H1 (cell line): ENCODE measurements around the gene AKT1S1. TPM values are rescaled to one million over a fixed set of nuclear protein-coding genes. Genes with fewer than 3 reads are reported as not detected.

Experiments used
- CTCF ChIA-PET: fragments of 300-600 bp; sonication (Branson Sonifier 250); formaldehyde crosslinking; loops from one replicate; lab custom pipeline; 2021; ENCODE audit not compliant: partially characterized antibody; lab: Charles Lee
- POLR2A ChIA-PET: fragments of 300-600 bp; sonication (Branson Sonifier 250); formaldehyde crosslinking; loops from one replicate; lab custom pipeline; 2021; ENCODE audit warnings: inconsistent platforms; ENCODE audit not compliant: partially characterized antibody; lab: Charles Lee
- DNase-seq, 2 experiments: peaks; one replicate each; pipeline versions ENCODE4 v3.0.0 to v3.0.0-alpha.2; 2010 to 2022; ENCODE audit warnings: low spot score in 2 of 2, low read depth in 1 of 2, mixed read lengths in 1 of 2
- FAIRE-seq: peaks from 2 replicates; lab custom pipeline; 2011; peaks lifted over from hg19 to GRCh38; lab: Jason Lieb, UNC
- H2AFZ ChIP-seq: 2 replicates; pipeline ENCODE4 v1.8.1; 2012; ENCODE audit warnings: low read length, inconsistent platforms
- H2AK5ac ChIP-seq: 2 replicates; pipeline ENCODE4 v1.6.1; 2013; ENCODE audit warnings: low read depth, low read length
- H2BK120ac ChIP-seq: replicated peaks from 2 replicates; pipeline ENCODE3; 2013; ENCODE audit warnings: low read depth, low read length, inconsistent platforms
- H2BK12ac ChIP-seq: 2 replicates; pipeline ENCODE4 v1.6.1; 2013; ENCODE audit warnings: low read depth, low read length
- H2BK15ac ChIP-seq: 2 replicates; pipeline ENCODE4 v1.6.1; 2013; ENCODE audit warnings: low read length
- H2BK20ac ChIP-seq: 2 replicates; pipeline ENCODE4 v1.6.1; 2013; ENCODE audit warnings: low read length
- H2BK5ac ChIP-seq: 2 replicates; pipeline ENCODE4 v1.6.1; 2013; ENCODE audit warnings: low read depth, low read length
- H3K14ac ChIP-seq: 2 replicates; pipeline ENCODE4 v1.6.1; 2013; ENCODE audit warnings: inconsistent platforms; ENCODE audit not compliant: insufficient read length
- H3K18ac ChIP-seq: 2 replicates; pipeline ENCODE4 v1.6.1; 2013; ENCODE audit warnings: low read length; ENCODE audit errors: extremely low read depth
- H3K23ac ChIP-seq: 2 replicates; pipeline ENCODE4 v1.6.1; 2013; ENCODE audit warnings: inconsistent platforms; ENCODE audit not compliant: insufficient read length
- H3K23me2 ChIP-seq: 2 replicates; pipeline ENCODE4 v1.6.1; 2013; ENCODE audit warnings: low read depth, low read length
- H3K27ac ChIP-seq: 2 replicates; pipeline ENCODE4 v1.6.1; 2011; ENCODE audit warnings: low read depth, low read length, inconsistent platforms
- H3K27me3 ChIP-seq, 4 experiments: replicated peaks in 1 of 4; 1 replicate in 1 of 4; 2 replicates in 3 of 4; pipeline versions ENCODE4 v1.6.1 to v1.8.1; 2011 to 2013; ENCODE audit warnings: low read length in 3 of 4, mild to moderate bottlenecking in 3 of 4, inconsistent platforms in 2 of 4, mixed read lengths in 2 of 4, moderate library complexity in 1 of 4; ENCODE audit not compliant: control insufficient read depth in 3 of 4, insufficient read depth in 3 of 4; ENCODE audit errors: extremely low read depth in 1 of 4
- H3K36me3 ChIP-seq, 4 experiments: 2 replicates each; pipeline versions ENCODE4 v1.6.1 to v1.8.1; 2011 to 2013; ENCODE audit warnings: mild to moderate bottlenecking in 4 of 4, low read length in 3 of 4, moderate library complexity in 2 of 4, control low read depth in 1 of 4, inconsistent platforms in 1 of 4; ENCODE audit not compliant: insufficient read depth in 4 of 4, control insufficient read depth in 2 of 4
- H3K4ac ChIP-seq: replicated peaks from 2 replicates; pipeline ENCODE3; 2013; ENCODE audit warnings: low read length, low read depth, mixed read lengths, inconsistent platforms; ENCODE audit not compliant: insufficient read length
- H3K4me1 ChIP-seq, 4 experiments: replicated peaks in 1 of 4; 1 replicate in 1 of 4; 2 replicates in 3 of 4; pipeline versions ENCODE4 v1.6.1 to v1.8.1; 2011 to 2013; ENCODE audit warnings: low read length in 3 of 4, inconsistent platforms in 2 of 4, mixed read lengths in 1 of 4; ENCODE audit not compliant: insufficient read depth in 4 of 4, control insufficient read depth in 3 of 4
- H3K4me2 ChIP-seq, 2 experiments: 2 replicates each; pipeline versions ENCODE4 v1.6.1 to v1.8.1; 2011 to 2013; ENCODE audit warnings: low read depth in 2 of 2, low read length in 2 of 2, control low read depth in 1 of 2, inconsistent platforms in 1 of 2, mild to moderate bottlenecking in 1 of 2; ENCODE audit not compliant: insufficient read depth in 1 of 2
- H3K4me3 ChIP-seq, 4 experiments: fragments of 200-600, 300-600 bp in 1 of 4; sonication (generic), shearing (Covaris generic), sonication (Bioruptor Twin) in 1 of 4; 2 replicates each; pipeline versions ENCODE4 v1.5.1 to v1.8.1; 2011 to 2016; ENCODE audit warnings: low read length in 4 of 4, low read depth in 3 of 4, control low read depth in 2 of 4, inconsistent platforms in 2 of 4, mild to moderate bottlenecking in 2 of 4, mixed read lengths in 1 of 4, moderate library complexity in 1 of 4; ENCODE audit not compliant: insufficient read depth in 2 of 4; ENCODE audit errors: extremely low read depth in 1 of 4
- H3K56ac ChIP-seq: replicated peaks from 2 replicates; pipeline ENCODE3; 2013; ENCODE audit warnings: low read depth, mild to moderate bottlenecking, mixed read lengths, low read length, inconsistent platforms; ENCODE audit not compliant: insufficient read length
- H3K79me1 ChIP-seq: 2 replicates; pipeline ENCODE4 v1.6.1; 2013; ENCODE audit warnings: low read depth, low read length, control low read depth
- H3K79me2 ChIP-seq, 2 experiments: 2 replicates each; pipeline versions ENCODE4 v1.6.1 to v1.8.1; 2012 to 2013; ENCODE audit warnings: low read length in 2 of 2, mild to moderate bottlenecking in 2 of 2, inconsistent platforms in 1 of 2; ENCODE audit not compliant: insufficient read depth in 2 of 2, control insufficient read depth in 1 of 2
- H3K9ac ChIP-seq, 4 experiments: replicated peaks in 1 of 4; 1 replicate in 1 of 4; 2 replicates in 3 of 4; pipeline versions ENCODE4 v1.6.1 to v1.8.1; 2011 to 2013; ENCODE audit warnings: low read depth in 3 of 4, low read length in 3 of 4, control low read depth in 2 of 4, mild to moderate bottlenecking in 2 of 4, moderate library complexity in 2 of 4, inconsistent platforms in 1 of 4; ENCODE audit errors: extremely low read depth in 1 of 4
- H3K9me3 ChIP-seq, 2 experiments: 2 replicates each; pipeline versions ENCODE4 v1.6.1 to v1.8.1; 2012 to 2013; ENCODE audit warnings: mild to moderate bottlenecking in 2 of 2, moderate library complexity in 2 of 2, control low read depth in 1 of 2, inconsistent platforms in 1 of 2, low read depth in 1 of 2, low read length in 1 of 2, mixed read lengths in 1 of 2; ENCODE audit not compliant: insufficient read depth in 2 of 2
- H4K20me1 ChIP-seq, 2 experiments: replicated peaks in 1 of 2; 2 replicates each; pipeline versions ENCODE3 to v1.8.1; 2011 to 2013; ENCODE audit warnings: inconsistent platforms in 2 of 2, low read length in 2 of 2, mild to moderate bottlenecking in 1 of 2; ENCODE audit not compliant: insufficient read depth in 2 of 2, control insufficient read depth in 1 of 2
- H4K5ac ChIP-seq: 2 replicates; pipeline ENCODE4 v1.6.1; 2013; ENCODE audit warnings: low read length, low read depth, mixed read lengths, inconsistent platforms; ENCODE audit not compliant: insufficient read length
- H4K8ac ChIP-seq: 2 replicates; pipeline ENCODE4 v1.8.0; 2013; ENCODE audit warnings: mild to moderate bottlenecking, moderate library complexity, low read length, inconsistent platforms; ENCODE audit not compliant: insufficient read depth; ENCODE audit errors: extremely low read depth
- H4K91ac ChIP-seq: replicated peaks from 2 replicates; pipeline ENCODE3; 2013; ENCODE audit warnings: low read length, mixed read lengths, inconsistent platforms; ENCODE audit not compliant: insufficient read length
- BACH1 ChIP-seq: IDR thresholded peaks from 2 replicates; pipeline ENCODE4 v1.6.1; 2012; ENCODE audit warnings: low read length, improper control_type of control experiment
- CBX8 ChIP-seq: fragments of 300-800, 300-1000 bp; sonication (generic); IDR thresholded peaks from 2 replicates; pipeline ENCODE4 v1.7.1; 2016; ENCODE audit warnings: low read depth, low read length, borderline replicate concordance
- CHD1 ChIP-seq: IDR thresholded peaks from 2 replicates; pipeline ENCODE4 v1.6.1; 2012; ENCODE audit warnings: low read depth, low read length, improper control_type of control experiment
- FOSL1 ChIP-seq: IDR thresholded peaks from 2 replicates; pipeline ENCODE4 v1.6.1; 2011; ENCODE audit warnings: mild to moderate bottlenecking, low read depth, low read length, moderate library complexity; ENCODE audit not compliant: insufficient read depth
- GTF2F1 ChIP-seq: IDR thresholded peaks from 2 replicates; pipeline ENCODE4 v1.6.1; 2012; ENCODE audit warnings: low read depth, low read length, improper control_type of control experiment, borderline replicate concordance
- HDAC6 ChIP-seq: IDR thresholded peaks from one replicate; pipeline ENCODE4 v1.7.1; 2012; ENCODE audit warnings: low read depth, mild to moderate bottlenecking, inconsistent platforms, low read length, moderate library complexity
- JUND ChIP-seq: IDR thresholded peaks from 2 replicates; pipeline ENCODE4 v1.6.1; 2011; ENCODE audit warnings: mild to moderate bottlenecking, improper control_type of control experiment, low read length
- POLR2AphosphoS5 ChIP-seq: IDR thresholded peaks from 2 replicates; pipeline ENCODE4 v1.6.1; 2011; ENCODE audit warnings: low read depth, low read length
- RNF2 ChIP-seq: fragments of 200-900, 300-1000 bp; sonication (generic); IDR thresholded peaks from 2 replicates; pipeline ENCODE4 v1.7.1; 2016; ENCODE audit warnings: borderline replicate concordance, low read depth, mild to moderate bottlenecking, antibody characterized with exemption, low read length; ENCODE audit not compliant: poor library complexity, severe bottlenecking; ENCODE audit errors: missing control alignments
- SIN3A ChIP-seq, 2 experiments: IDR thresholded peaks in 1 of 2; conservative IDR thresholded peaks in 1 of 2; 2 replicates each; pipeline ENCODE4 v1.6.1; 2011 to 2012; ENCODE audit warnings: low read length in 2 of 2, improper control_type of control experiment in 1 of 2, low read depth in 1 of 2, mild to moderate bottlenecking in 1 of 2
- USF2 ChIP-seq: IDR thresholded peaks from 2 replicates; pipeline ENCODE4 v1.6.1; 2011; ENCODE audit warnings: low read length, improper control_type of control experiment
- WGBS, 2 experiments: shearing (Covaris generic) in 1 of 2; methylation state at CpG; one replicate each; pipeline versions ENCODE4 v1.1.6 to v1.1.7; 2013 to 2015; ENCODE audit warnings: low lambda C conversion rate in 2 of 2, mixed read lengths in 2 of 2, inconsistent platforms in 1 of 2, low coverage in 1 of 2, missing lambda C conversion rate in 1 of 2; ENCODE audit not compliant: insufficient replicate concordance in 2 of 2, insufficient coverage in 1 of 2, insufficient read length in 1 of 2; ENCODE audit errors: extremely low coverage in 1 of 2, missing lambda C conversion rate in 1 of 2; 5-methylcytosine and 5-hydroxymethylcytosine counted together
- polyA plus RNA-seq, 7 experiments: library from polyadenylated mRNA; depleted of rRNA in 3 of 7; stranded (reverse) in 5 of 7; unstranded in 2 of 7; fragments of >200 nt in 5 of 7; fragments of 200-250 nt in 2 of 7; gene quantifications; 1 replicate in 5 of 7; 2 replicates in 1 of 7; 4 replicates in 1 of 7; pipeline versions ENCODE4 v1.2.1 to v1.2.3, GENCODE V29; 2011 to 2013; ENCODE audit warnings: missing spikeins in 2 of 7, mixed read lengths in 2 of 7
- total RNA-seq: library from RNA; stranded (reverse); fragmentation: NEBNext Ultra II Directional; extraction: Animal tissue kit (Norgen Biotek cat#: 25700); gene quantifications from 2 replicates; pipeline ENCODE4 v1.2.1, GENCODE V29; 2021

Gene AKT1S1
- total and polyA plus RNA-seq, 2 of the 8 experiments (the other 6 are each of a cell fraction or from before 2014, with no cell fraction given): 40.7 to 45.9 TPM

GRCh38 chr19:49838885-49839588 is 38.1 kb downstream of the AKT1S1 start:
- Histone ChIP-seq H2BK12ac (no peak overlapping the region), H3K18ac (no peak overlapping the region), H2BK15ac (no peak overlapping the region), H3K23ac (no peak overlapping the region), H2AK5ac (no peak overlapping the region), H3K14ac (no peak overlapping the region), H2BK20ac (no peak overlapping the region), H2BK120ac (no peak overlapping the region), H3K9ac (no peak overlapping the region), H3K9me3 (no peaks in the 10 kb centered on the region), H3K23me2 (no peaks in the 10 kb centered on the region), H2BK5ac (no peak overlapping the region), H3K27me3 (no peaks in the 10 kb centered on the region), H3K4me2 (no peak overlapping the region), H3K79me1 (peaks cover under 1% of the 10 kb centered on the region; the same call in 1 of the 2 replicates), H3K4me1 (no peaks in the 10 kb centered on the region), H4K5ac (no peak overlapping the region), H4K91ac (no peak overlapping the region), H4K8ac (no peak overlapping the region), H4K20me1 (peaks cover 1 to 3% of the 10 kb centered on the region in 2 experiments), H3K36me3 (peaks cover 4 to 27% (median 13%) of the 10 kb centered on the region in 4 experiments; a peak in 6 of 8 replicates), H3K27ac (no peak overlapping the region; the same call in 1 of the 2 replicates), H3K79me2 (no peaks in the 10 kb centered on the region), H3K4ac (no peak overlapping the region), H3K4me3 (no peak overlapping the region), H3K56ac (no peak overlapping the region), H2AFZ (no peak overlapping the region)
- ChIA-PET POLR2A (interaction anchor here (0.6 to 2.3 kb wide), 9 partner anchors 11 to 189 kb away, joined by 3 to 7 read pairs (median 3); partner anchors contain the start of genes ADM5, FUZ and PTOV1), CTCF (interaction anchor here (0.5 to 1.3 kb wide), 3 partner anchors 13 to 80 kb away, joined by 3 to 4 read pairs (median 4); no protein-coding TSS in a partner anchor)
- TF ChIP-seq USF2 (no peak), HDAC6 (no peak), SIN3A (conservative IDR thresholded peaks at IDR 0.05 in 1 of 2, IDR thresholded peaks at IDR 0.05 in 1 of 2; ENCODE audit: low read depth in 1 of 2, low read length in 2 of 2) (no peak), CBX8 (no peak), CHD1 (no peak), GTF2F1 (no peak), JUND (no peak), BACH1 (no peak), RNF2 (no peak), POLR2AphosphoS5 (no peak), FOSL1 (no peak)
- DNase-seq: no peak
- FAIRE-seq: no peak
- WGBS, 2 experiments: 93% methylated on average over 18 of the region's 18 CpGs; no CpG with 5 or more reads in 1 of the 2 experiments
